HCT116 (cell line): ENCODE measurements around the gene NAGLU.

Experiments
- CBX3 ChIP-seq: IDR thresholded peaks from 2 replicates; pipeline ENCODE4 v1.6.1; 2012; ENCODE audit warnings: low read depth
- EGR1 ChIP-seq: IDR thresholded peaks from 2 replicates; pipeline ENCODE4 v1.6.1; 2012; ENCODE audit warnings: low read depth
- ELF1 ChIP-seq: IDR thresholded peaks from 2 replicates; pipeline ENCODE4 v1.6.1; 2012; ENCODE audit warnings: low read depth, borderline replicate concordance
- EZH2 ChIP-seq: fragments of 200-600 bp; sonication (generic); IDR thresholded peaks from 2 replicates; pipeline ENCODE4 v1.6.1; 2017; ENCODE audit warnings: antibody characterized with exemption, mixed run types
- POLR2A ChIP-seq: IDR thresholded peaks from 2 replicates; pipeline ENCODE4 v1.7.0; 2011; ENCODE audit warnings: borderline replicate concordance; ENCODE audit not compliant: insufficient read depth, insufficient read length; ENCODE audit errors: extremely low read depth
- POLR2AphosphoS5 ChIP-seq: IDR thresholded peaks from 2 replicates; pipeline ENCODE4 v1.6.1; 2011; ENCODE audit warnings: mild to moderate bottlenecking, low read depth, low read length, moderate library complexity
- RAD21 ChIP-seq: IDR thresholded peaks from 2 replicates; pipeline ENCODE4 v1.6.1; 2012; ENCODE audit warnings: low read depth, mild to moderate bottlenecking
- REST ChIP-seq: IDR thresholded peaks from 2 replicates; pipeline ENCODE4 v1.6.1; 2012; ENCODE audit warnings: low read depth
- SP1 ChIP-seq: IDR thresholded peaks from 2 replicates; pipeline ENCODE4 v1.6.1; 2012; ENCODE audit warnings: low read depth
- YY1 ChIP-seq: IDR thresholded peaks from 2 replicates; pipeline ENCODE4 v1.6.1; 2011; ENCODE audit warnings: low read length, low read depth, moderate library complexity, mild to moderate bottlenecking; ENCODE audit not compliant: insufficient replicate concordance; ENCODE audit errors: extremely low read depth
- ZFX ChIP-seq: fragments of 450-650 bp; IDR thresholded peaks from 2 replicates; pipeline ENCODE4 v1.6.1; 2017
- TF ChIP-seq, protein P1 (sequence below), 3 experiments: fragments of 200-600 bp in 1 of 3; sonication (generic) in 1 of 3; IDR thresholded peaks in 2 of 3; conservative IDR thresholded peaks in 1 of 3; 2 replicates each; pipeline ENCODE4 v1.5.1; 2012 to 2017; ENCODE audit warnings: low read depth in 2 of 3, low read length in 2 of 3, antibody characterized with exemption in 1 of 3, borderline replicate concordance in 1 of 3, control low read depth in 1 of 3, mild to moderate bottlenecking in 1 of 3, mixed read lengths in 1 of 3, mixed run types in 1 of 3, moderate library complexity in 1 of 3; ENCODE audit not compliant: insufficient read depth in 1 of 3
- TF ChIP-seq, protein P2 (sequence below): IDR thresholded peaks from 2 replicates; pipeline ENCODE4 v1.6.1; 2011; ENCODE audit warnings: mild to moderate bottlenecking, low read length, moderate library complexity; ENCODE audit not compliant: insufficient replicate concordance; ENCODE audit errors: extremely low read depth
- TF ChIP-seq, protein P3 (sequence below): IDR thresholded peaks from 2 replicates; pipeline ENCODE4 v1.6.1; 2012

DNA sequence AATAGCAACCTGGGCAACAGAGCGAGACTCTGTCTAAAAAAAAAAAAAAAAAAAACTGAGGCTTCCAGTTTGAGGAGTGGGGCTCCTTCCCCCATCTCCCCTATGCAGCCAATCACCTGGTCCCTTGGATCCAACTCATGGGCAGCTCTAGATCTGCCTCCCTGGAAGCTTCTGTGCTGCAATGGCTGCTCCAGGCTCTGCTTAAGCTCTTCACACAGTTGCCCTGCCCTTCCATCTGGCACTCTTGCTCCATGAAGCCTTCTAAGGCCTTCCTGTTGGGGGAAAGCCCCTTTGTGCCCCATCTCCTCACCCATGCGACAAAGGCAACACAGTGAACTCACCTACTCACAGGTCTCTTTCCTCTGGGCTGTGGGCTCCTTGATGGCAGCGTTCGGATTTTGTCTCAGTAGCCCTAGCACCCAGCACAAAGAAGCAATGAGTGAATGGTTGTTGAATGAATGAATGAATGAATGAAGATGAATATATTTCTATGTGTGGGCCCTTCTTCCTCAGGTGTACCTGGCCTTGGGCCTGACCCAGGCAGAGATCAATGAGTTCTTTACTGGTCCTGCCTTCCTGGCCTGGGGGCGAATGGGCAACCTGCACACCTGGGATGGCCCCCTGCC lies 1.9 kb downstream of the NAGLU start:
- TF ChIP-seq, protein P1, sequence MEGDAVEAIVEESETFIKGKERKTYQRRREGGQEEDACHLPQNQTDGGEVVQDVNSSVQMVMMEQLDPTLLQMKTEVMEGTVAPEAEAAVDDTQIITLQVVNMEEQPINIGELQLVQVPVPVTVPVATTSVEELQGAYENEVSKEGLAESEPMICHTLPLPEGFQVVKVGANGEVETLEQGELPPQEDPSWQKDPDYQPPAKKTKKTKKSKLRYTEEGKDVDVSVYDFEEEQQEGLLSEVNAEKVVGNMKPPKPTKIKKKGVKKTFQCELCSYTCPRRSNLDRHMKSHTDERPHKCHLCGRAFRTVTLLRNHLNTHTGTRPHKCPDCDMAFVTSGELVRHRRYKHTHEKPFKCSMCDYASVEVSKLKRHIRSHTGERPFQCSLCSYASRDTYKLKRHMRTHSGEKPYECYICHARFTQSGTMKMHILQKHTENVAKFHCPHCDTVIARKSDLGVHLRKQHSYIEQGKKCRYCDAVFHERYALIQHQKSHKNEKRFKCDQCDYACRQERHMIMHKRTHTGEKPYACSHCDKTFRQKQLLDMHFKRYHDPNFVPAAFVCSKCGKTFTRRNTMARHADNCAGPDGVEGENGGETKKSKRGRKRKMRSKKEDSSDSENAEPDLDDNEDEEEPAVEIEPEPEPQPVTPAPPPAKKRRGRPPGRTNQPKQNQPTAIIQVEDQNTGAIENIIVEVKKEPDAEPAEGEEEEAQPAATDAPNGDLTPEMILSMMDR (IDR thresholded peaks at IDR 0.05 in 2 of 3, conservative IDR thresholded peaks at IDR 0.05 in 1 of 3; ENCODE audit: borderline replicate concordance in 1 of 3, insufficient read depth in 1 of 3, low read depth in 2 of 3, low read length in 2 of 3) = no peak
- TF ChIP-seq ELF1 (no peak), ZFX (no peak), POLR2AphosphoS5 (no peak), EZH2 (no peak), EGR1 (no peak), CBX3 (no peak), RAD21 (no peak), REST (no peak), POLR2A (no peak), SP1 (no peak), YY1 (no peak)
- TF ChIP-seq, protein P2, sequence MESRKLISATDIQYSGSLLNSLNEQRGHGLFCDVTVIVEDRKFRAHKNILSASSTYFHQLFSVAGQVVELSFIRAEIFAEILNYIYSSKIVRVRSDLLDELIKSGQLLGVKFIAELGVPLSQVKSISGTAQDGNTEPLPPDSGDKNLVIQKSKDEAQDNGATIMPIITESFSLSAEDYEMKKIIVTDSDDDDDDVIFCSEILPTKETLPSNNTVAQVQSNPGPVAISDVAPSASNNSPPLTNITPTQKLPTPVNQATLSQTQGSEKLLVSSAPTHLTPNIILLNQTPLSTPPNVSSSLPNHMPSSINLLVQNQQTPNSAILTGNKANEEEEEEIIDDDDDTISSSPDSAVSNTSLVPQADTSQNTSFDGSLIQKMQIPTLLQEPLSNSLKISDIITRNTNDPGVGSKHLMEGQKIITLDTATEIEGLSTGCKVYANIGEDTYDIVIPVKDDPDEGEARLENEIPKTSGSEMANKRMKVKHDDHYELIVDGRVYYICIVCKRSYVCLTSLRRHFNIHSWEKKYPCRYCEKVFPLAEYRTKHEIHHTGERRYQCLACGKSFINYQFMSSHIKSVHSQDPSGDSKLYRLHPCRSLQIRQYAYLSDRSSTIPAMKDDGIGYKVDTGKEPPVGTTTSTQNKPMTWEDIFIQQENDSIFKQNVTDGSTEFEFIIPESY = no peak
- TF ChIP-seq, protein P3, sequence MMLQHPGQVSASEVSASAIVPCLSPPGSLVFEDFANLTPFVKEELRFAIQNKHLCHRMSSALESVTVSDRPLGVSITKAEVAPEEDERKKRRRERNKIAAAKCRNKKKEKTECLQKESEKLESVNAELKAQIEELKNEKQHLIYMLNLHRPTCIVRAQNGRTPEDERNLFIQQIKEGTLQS = no peak
